OCI-LY7 (cell line): ENCODE results near the gene BCL11A. TPM values are rescaled to one million over a fixed set of nuclear protein-coding genes. Genes with fewer than 3 reads are reported as not detected.
A peak's percentile ranks its signal among the peaks of the same experiment; 100 is the strongest.

Experiments used
- BruUV-seq: library from RNA; stranded (reverse); fragments of 400-500 nt; replicated peaks from 2 replicates; lab custom pipeline; 2021; lab: Mats Ljungman, UMichigan
- CTCF ChIA-PET: fragments of 300-600 bp; sonication (Branson Sonifier 250); formaldehyde crosslinking; loops from one replicate; lab custom pipeline; 2022; ENCODE audit warnings: antibody characterized with exemption; ENCODE audit not compliant: unreplicated experiment; lab: Charles Lee
- POLR2A ChIA-PET: fragments of 300-600 bp; sonication (Branson Sonifier 250); formaldehyde crosslinking; loops from one replicate; lab custom pipeline; 2022; ENCODE audit warnings: antibody characterized with exemption; lab: Charles Lee
- DNase-seq: peaks from one replicate; pipeline ENCODE4 v3.0.0-alpha.2; 2015; ENCODE audit warnings: low spot score
- H2AFZ ChIP-seq: fragments of 200-600 bp; sonication (generic), shearing (Covaris generic); 2 replicates; pipeline ENCODE4 v1.6.1; 2014; ENCODE audit warnings: mild to moderate bottlenecking, antibody characterized with exemption, low read length, moderate library complexity
- H3K27ac ChIP-seq: fragments of 200-600 bp; sonication (generic); 2 replicates; pipeline ENCODE4 v1.5.1; 2014; ENCODE audit warnings: mixed run types, low read depth, mild to moderate bottlenecking, moderate library complexity, low read length, inconsistent platforms; ENCODE audit not compliant: poor library complexity, severe bottlenecking
- H3K36me3 ChIP-seq: fragments of 200-600 bp; sonication (generic); 2 replicates; pipeline ENCODE4 v1.6.1; 2014; ENCODE audit warnings: mild to moderate bottlenecking, antibody characterized with exemption, low read length, moderate library complexity, mixed read lengths; ENCODE audit not compliant: insufficient read depth
- H3K4me1 ChIP-seq: fragments of 200-600 bp; sonication (generic); 2 replicates; pipeline ENCODE4 v1.5.1; 2014; ENCODE audit warnings: mild to moderate bottlenecking, low read length; ENCODE audit not compliant: insufficient read depth, poor library complexity, severe bottlenecking
- H3K4me2 ChIP-seq: fragments of 200-600 bp; sonication (generic); 2 replicates; pipeline ENCODE4 v1.6.1; 2014; ENCODE audit warnings: mild to moderate bottlenecking, low read length
- H3K4me3 ChIP-seq: fragments of 200-600 bp; sonication (generic); 2 replicates; pipeline ENCODE4 v1.5.1; 2014; ENCODE audit warnings: mild to moderate bottlenecking, low read depth, low read length; ENCODE audit not compliant: poor library complexity, severe bottlenecking
- H3K79me2 ChIP-seq: fragments of 200-600 bp; sonication (generic); 2 replicates; pipeline ENCODE4 v1.6.1; 2016; ENCODE audit warnings: low read depth, mild to moderate bottlenecking, low read length, moderate library complexity, mixed read lengths; ENCODE audit not compliant: insufficient read depth
- H3K9me2 ChIP-seq: fragments of 200-600 bp; sonication (generic); 2 replicates; pipeline ENCODE4 v1.6.1; 2016; ENCODE audit warnings: mild to moderate bottlenecking, low read length, mixed read lengths; ENCODE audit not compliant: insufficient read depth
- H3K9me3 ChIP-seq: fragments of 200-600 bp; sonication (generic); 2 replicates; pipeline ENCODE4 v1.6.1; 2014; ENCODE audit warnings: mild to moderate bottlenecking, mixed run types, low read length, mixed read lengths
- H4K20me1 ChIP-seq: fragments of 200-600 bp; sonication (generic); 2 replicates; pipeline ENCODE4 v1.6.1; 2014; ENCODE audit warnings: mild to moderate bottlenecking, antibody characterized with exemption, low read length, moderate library complexity, mixed read lengths; ENCODE audit not compliant: insufficient read depth
- CTCF ChIP-seq: fragments of 200-600 bp; sonication (generic); conservative IDR thresholded peaks from 2 replicates; pipeline ENCODE4 v1.5.1; 2014; ENCODE audit warnings: mild to moderate bottlenecking, antibody characterized with exemption, low read length, moderate library complexity, mixed read lengths
- EZH2phosphoT487 ChIP-seq: fragments of 200-600 bp; sonication (generic); IDR thresholded peaks from 2 replicates; pipeline ENCODE4 v1.6.1; 2018; ENCODE audit warnings: low read depth, borderline replicate concordance, mild to moderate bottlenecking, mixed run types, antibody characterized with exemption, low read length, moderate library complexity, mixed read lengths
- intact Hi-C: fragments of 100-400 bp; cut with micrococcal nuclease; formaldehyde crosslinking; loops from one replicate; pipeline ENCODE4 v1.10.0; 2022; ENCODE audit not compliant: unreplicated experiment
- total RNA-seq, 2 experiments: library from RNA; depleted of rRNA in 1 of 2; stranded (reverse); fragments of >200 nt in 1 of 2; shearing (Covaris generic) in 1 of 2; gene quantifications; 2 replicates each; pipeline ENCODE4 v1.2.3, GENCODE V29; 2014 to 2022

Gene BCL11A
- total RNA-seq, 2 experiments from 2014 or later = 64.3 to 167 TPM

GRCh38 chr2:60525899-60526298 is 27.6 kb downstream of the BCL11A start:
- CTCF ChIA-PET = no interaction called here
- peaks cover 100% of the 10 kb centered on the region for H3K79me2 ChIP-seq
- no peak overlapping the region for H3K27ac ChIP-seq
- no peak overlapping the region for H3K4me3 ChIP-seq
- H3K4me1 ChIP-seq = peaks cover 42% of the 10 kb centered on the region
- POLR2A ChIA-PET = interaction anchor here (1.3 to 2.1 kb wide), 3 partner anchors 17 to 22 kb away, joined by 4 to 9 read pairs (median 4); no protein-coding TSS in a partner anchor
- H4K20me1 ChIP-seq = peaks cover 25% of the 10 kb centered on the region
- intact Hi-C loops = no loop called here
- H3K36me3 ChIP-seq = peaks cover 91% of the 10 kb centered on the region
- H3K9me3 ChIP-seq = no peaks in the 10 kb centered on the region
- BruUV-seq = TSS peak; percentile 5
- TF ChIP-seq CTCF = no peak
- no peak for TF ChIP-seq EZH2phosphoT487
- H3K9me2 ChIP-seq = no peaks in the 10 kb centered on the region
- no peak for DNase-seq
- no peak overlapping the region for H3K4me2 ChIP-seq
- H2AFZ ChIP-seq = no peak overlapping the region

- H3K9me2 ChIP-seq = no peaks in the 10 kb centered on the region
- no peak for DNase-seq
- H3K36me3 ChIP-seq = peaks cover 100% of the 10 kb centered on the region
- peaks cover 33% of the 10 kb centered on the region for H3K4me1 ChIP-seq
- POLR2A ChIA-PET = no interaction called here
- no peak overlapping the region for H3K4me3 ChIP-seq
- BruUV-seq = no TSS peak
- no peak overlapping the region for H2AFZ ChIP-seq
- no peaks in the 10 kb centered on the region for H3K9me3 ChIP-seq
- no peak overlapping the region for H3K4me2 ChIP-seq
- H3K79me2 ChIP-seq = peaks cover 100% of the 10 kb centered on the region
- H4K20me1 ChIP-seq = peaks cover 21% of the 10 kb centered on the region; the same call in 1 of the 2 replicates
- intact Hi-C loops = no loop called here
- H3K27ac ChIP-seq = no peak overlapping the region
- TF ChIP-seq CTCF = no peak
- TF ChIP-seq EZH2phosphoT487 = no peak
- CTCF ChIA-PET = no interaction called here
Observed at GRCh38 chr2:60524874-60525273, 28.6 kb downstream of the BCL11A start.

- BruUV-seq = no TSS peak
- Histone ChIP-seq H3K9me2 (no peaks in the 10 kb centered on the region), H3K36me3 (peaks cover 100% of the 10 kb centered on the region), H3K4me1 (peaks cover 27% of the 10 kb centered on the region), H3K79me2 (peaks cover 100% of the 10 kb centered on the region), H4K20me1 (peaks cover 25% of the 10 kb centered on the region; the same call in 1 of the 2 replicates), H2AFZ (no peak overlapping the region), H3K4me2 (no peak overlapping the region), H3K27ac (no peak overlapping the region), H3K4me3 (no peak overlapping the region), H3K9me3 (no peaks in the 10 kb centered on the region)
- ChIA-PET POLR2A (interaction anchor here (0.6 kb wide), 1 partner anchor 14 kb away, joined by 4 read pairs; no protein-coding TSS in a partner anchor), CTCF (no interaction called here)
- DNase-seq = no peak
- TF ChIP-seq EZH2phosphoT487 = no peak
- TF ChIP-seq CTCF = no peak
- intact Hi-C loops = no loop called here
Observed at GRCh38 chr2:60523963-60524362, 29.5 kb downstream of the BCL11A start.
